GM12872 (cell line): ENCODE results near the gene HSPA9.

ENCODE experiments used
- CTCF ChIP-seq: IDR thresholded peaks from 3 replicates; pipeline ENCODE4 v1.5.1; 2011; ENCODE audit warnings: low read depth, mild to moderate bottlenecking, low read length, moderate library complexity; ENCODE audit not compliant: insufficient read depth

Gene HSPA9

GRCh38 chr5:138536215-138536614 is 39.0 kb downstream of the HSPA9 start:
- no peak for TF ChIP-seq CTCF

GRCh38 chr5:138533973-138534941 is 40.9 kb downstream of the HSPA9 start:
- no peak for TF ChIP-seq CTCF

GRCh38 chr5:138529812-138530211 is 45.4 kb downstream of the HSPA9 start:
- TF ChIP-seq CTCF = no peak

- no peak for TF ChIP-seq CTCF
Observed at GRCh38 chr5:138528744-138529469, 46.3 kb downstream of the HSPA9 start.

GRCh38 chr5:138528208-138528607 is 47.0 kb downstream of the HSPA9 start:
- no peak for TF ChIP-seq CTCF

GRCh38 chr5:138527170-138527569 is 48.0 kb downstream of the HSPA9 start:
- no peak for TF ChIP-seq CTCF

- TF ChIP-seq CTCF = no peak
Observed at GRCh38 chr5:138523406-138523805, 51.8 kb downstream of the HSPA9 start.
